ENCODE data around the gene PARD6B. TPM values are rescaled to one million over a fixed set of nuclear protein-coding genes. Genes with fewer than 3 reads are reported as not detected.
A peak's percentile ranks its signal among the peaks of the same experiment; 100 is the strongest.

PARD6B gene
- total RNA-seq, 1 experiment from 2014 or later = 29.6 TPM

- Mint-ChIP-seq H3K36me3 (no peaks in the 10 kb centered on the region), H3K9me3 (no peaks in the 10 kb centered on the region), H3K4me1 (peaks cover 16% of the 10 kb centered on the region), H3K4me3 (no peak overlapping the region), H3K27ac (peak overlapping the region; percentile 17; the same call in 1 of the 2 replicates), H3K27me3 (ENCODE audit: low read depth) (peaks cover 6% of the 10 kb centered on the region)
- ATAC-seq (no peak), DNase-seq (ENCODE audit: low spot score) (no peak)
- no peak for TF ChIP-seq GABPB1 (CRISPR knock-in tag; IDR thresholded peaks at IDR 0.05)
- TF ChIP-seq, protein P1, sequence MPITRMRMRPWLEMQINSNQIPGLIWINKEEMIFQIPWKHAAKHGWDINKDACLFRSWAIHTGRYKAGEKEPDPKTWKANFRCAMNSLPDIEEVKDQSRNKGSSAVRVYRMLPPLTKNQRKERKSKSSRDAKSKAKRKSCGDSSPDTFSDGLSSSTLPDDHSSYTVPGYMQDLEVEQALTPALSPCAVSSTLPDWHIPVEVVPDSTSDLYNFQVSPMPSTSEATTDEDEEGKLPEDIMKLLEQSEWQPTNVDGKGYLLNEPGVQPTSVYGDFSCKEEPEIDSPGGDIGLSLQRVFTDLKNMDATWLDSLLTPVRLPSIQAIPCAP (CRISPR knock-in tag; IDR thresholded peaks at IDR 0.05) = no peak
- TF ChIP-seq ZNF232 (CRISPR knock-in tag; IDR thresholded peaks at IDR 0.05) = no peak
- TF ChIP-seq, protein P2, sequence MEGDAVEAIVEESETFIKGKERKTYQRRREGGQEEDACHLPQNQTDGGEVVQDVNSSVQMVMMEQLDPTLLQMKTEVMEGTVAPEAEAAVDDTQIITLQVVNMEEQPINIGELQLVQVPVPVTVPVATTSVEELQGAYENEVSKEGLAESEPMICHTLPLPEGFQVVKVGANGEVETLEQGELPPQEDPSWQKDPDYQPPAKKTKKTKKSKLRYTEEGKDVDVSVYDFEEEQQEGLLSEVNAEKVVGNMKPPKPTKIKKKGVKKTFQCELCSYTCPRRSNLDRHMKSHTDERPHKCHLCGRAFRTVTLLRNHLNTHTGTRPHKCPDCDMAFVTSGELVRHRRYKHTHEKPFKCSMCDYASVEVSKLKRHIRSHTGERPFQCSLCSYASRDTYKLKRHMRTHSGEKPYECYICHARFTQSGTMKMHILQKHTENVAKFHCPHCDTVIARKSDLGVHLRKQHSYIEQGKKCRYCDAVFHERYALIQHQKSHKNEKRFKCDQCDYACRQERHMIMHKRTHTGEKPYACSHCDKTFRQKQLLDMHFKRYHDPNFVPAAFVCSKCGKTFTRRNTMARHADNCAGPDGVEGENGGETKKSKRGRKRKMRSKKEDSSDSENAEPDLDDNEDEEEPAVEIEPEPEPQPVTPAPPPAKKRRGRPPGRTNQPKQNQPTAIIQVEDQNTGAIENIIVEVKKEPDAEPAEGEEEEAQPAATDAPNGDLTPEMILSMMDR (IDR thresholded peaks at IDR 0.05) = no peak
- no peak for TF ChIP-seq TEAD4 (CRISPR knock-in tag; IDR thresholded peaks at IDR 0.05)
- no peak for TF ChIP-seq MAX (CRISPR knock-in tag; IDR thresholded peaks at IDR 0.05)
- no peak for TF ChIP-seq ZNF532 (CRISPR knock-in tag; IDR thresholded peaks at IDR 0.05; ENCODE audit: borderline replicate concordance)
- TF ChIP-seq PRDM15 (CRISPR knock-in tag; IDR thresholded peaks at IDR 0.05) = no peak
- TF ChIP-seq ERG (CRISPR knock-in tag; IDR thresholded peaks at IDR 0.05) = no peak
- TF ChIP-seq, protein P3, sequence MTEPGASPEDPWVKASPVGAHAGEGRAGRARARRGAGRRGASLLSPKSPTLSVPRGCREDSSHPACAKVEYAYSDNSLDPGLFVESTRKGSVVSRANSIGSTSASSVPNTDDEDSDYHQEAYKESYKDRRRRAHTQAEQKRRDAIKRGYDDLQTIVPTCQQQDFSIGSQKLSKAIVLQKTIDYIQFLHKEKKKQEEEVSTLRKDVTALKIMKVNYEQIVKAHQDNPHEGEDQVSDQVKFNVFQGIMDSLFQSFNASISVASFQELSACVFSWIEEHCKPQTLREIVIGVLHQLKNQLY (CRISPR knock-in tag; IDR thresholded peaks at IDR 0.05) = no peak
- ChIA-PET CTCF (interaction anchor here (1.0 to 2.1 kb wide), 2 partner anchors 20 to 132 kb away, joined by 3 to 5 read pairs; partner anchors contain the start of gene ADNP), POLR2A (no interaction called here)
Observed at GRCh38 chr20:50798650-50799049, 67.3 kb downstream of the PARD6B start.
